Skin of body (tissue), 3 donors: ENCODE data around the gene AQP11. TPM values are rescaled to one million over a fixed set of nuclear protein-coding genes. Genes with fewer than 3 reads are reported as not detected.

Source experiments
- DNase-seq: peaks from one replicate; lab custom pipeline; 2025; lab: John Stamatoyannopoulos, UW
- small RNA-seq: library from RNA; depleted of rRNA; stranded (forward); fragments of <200 nt; gene quantifications from one replicate; pipeline ENCODE3, GENCODE V24; 2014; ENCODE audit warnings: low replicate concordance
- total RNA-seq: library from RNA; depleted of rRNA; stranded (reverse); fragments of >200 nt; gene quantifications from one replicate; pipeline ENCODE4 v1.2.3, GENCODE V29; 2014

AQP11 gene
- total RNA-seq, 1 donor from 2014 or later: 1.1 TPM

DNA sequence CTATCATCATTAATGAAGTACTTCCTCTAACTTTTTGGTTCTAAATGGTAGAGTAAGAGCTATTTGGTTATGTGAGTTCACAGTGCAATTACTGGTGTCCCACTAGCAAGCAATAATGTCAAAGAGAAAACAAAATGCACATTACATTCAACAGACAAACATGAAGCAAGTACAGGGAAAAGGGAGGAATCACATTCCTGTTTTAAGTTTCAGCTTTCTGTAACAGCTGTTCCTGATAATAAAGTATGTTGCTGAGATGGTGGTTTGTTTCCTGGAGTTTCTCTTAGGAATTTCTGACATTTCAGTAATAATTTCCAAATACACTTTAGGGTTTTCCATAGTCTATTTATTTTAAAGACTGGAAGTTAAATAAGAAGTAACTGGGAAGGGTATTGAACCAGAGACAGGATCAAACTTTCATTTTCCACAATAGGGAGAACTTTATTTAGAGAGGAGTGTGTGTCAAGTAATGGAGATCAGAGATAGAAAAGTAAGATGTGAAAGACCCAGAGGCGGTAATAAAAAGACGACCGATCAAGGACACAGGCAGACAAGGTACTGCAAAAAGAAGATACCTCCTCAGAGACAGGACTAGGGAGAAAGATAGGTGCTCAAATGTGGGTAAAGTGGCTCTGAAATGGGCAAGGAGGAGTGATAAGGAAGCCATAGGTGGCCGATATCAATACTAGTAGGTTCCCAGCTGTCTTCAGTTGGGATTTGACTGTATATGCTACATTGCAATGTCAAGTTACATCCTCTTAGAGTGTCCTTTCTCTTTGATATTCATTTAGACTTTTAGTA lies 68.7 kb downstream of the AQP11 start:
- DNase-seq: peak; percentile 41

Small RNAs within 50 kb of the gene (small RNA-seq; reads per million reads assigned to genes)
- gene RNU7-59P: not detected

Other genes starting within 250 kb of the AQP11 start
- gene PAK1, start 115.9 kb upstream of the AQP11 start, total RNA-seq: 35.2 TPM
- 128 TPM for gene CLNS1A, start 47.8 kb downstream of the AQP11 start, total RNA-seq
- gene RSF1, start 230.8 kb downstream of the AQP11 start, total RNA-seq: 64.4 TPM
- 18.1 TPM for gene AAMDC, start 231.2 kb downstream of the AQP11 start, total RNA-seq